H1 (cell line): ENCODE results near the gene TWSG1. TPM values are rescaled to one million over a fixed set of nuclear protein-coding genes. Genes with fewer than 3 reads are reported as not detected.

Experiments used
- CTCF ChIA-PET: fragments of 300-600 bp; sonication (Branson Sonifier 250); formaldehyde crosslinking; loops from one replicate; lab custom pipeline; 2021; ENCODE audit not compliant: partially characterized antibody; lab: Charles Lee
- POLR2A ChIA-PET: fragments of 300-600 bp; sonication (Branson Sonifier 250); formaldehyde crosslinking; loops from one replicate; lab custom pipeline; 2021; ENCODE audit warnings: inconsistent platforms; ENCODE audit not compliant: partially characterized antibody; lab: Charles Lee
- DNase-seq, 2 experiments: peaks; one replicate each; pipeline versions ENCODE4 v3.0.0 to v3.0.0-alpha.2; 2010 to 2022; ENCODE audit warnings: low spot score in 2 of 2, low read depth in 1 of 2, mixed read lengths in 1 of 2
- FAIRE-seq: peaks from 2 replicates; lab custom pipeline; 2011; peaks lifted over from hg19 to GRCh38; lab: Jason Lieb, UNC
- H2AFZ ChIP-seq: 2 replicates; pipeline ENCODE4 v1.8.1; 2012; ENCODE audit warnings: low read length, inconsistent platforms
- H2AK5ac ChIP-seq: 2 replicates; pipeline ENCODE4 v1.6.1; 2013; ENCODE audit warnings: low read depth, low read length
- H2BK120ac ChIP-seq: replicated peaks from 2 replicates; pipeline ENCODE3; 2013; ENCODE audit warnings: low read depth, low read length, inconsistent platforms
- H2BK12ac ChIP-seq: 2 replicates; pipeline ENCODE4 v1.6.1; 2013; ENCODE audit warnings: low read depth, low read length
- H2BK15ac ChIP-seq: 2 replicates; pipeline ENCODE4 v1.6.1; 2013; ENCODE audit warnings: low read length
- H2BK20ac ChIP-seq: 2 replicates; pipeline ENCODE4 v1.6.1; 2013; ENCODE audit warnings: low read length
- H2BK5ac ChIP-seq: 2 replicates; pipeline ENCODE4 v1.6.1; 2013; ENCODE audit warnings: low read depth, low read length
- H3K14ac ChIP-seq: 2 replicates; pipeline ENCODE4 v1.6.1; 2013; ENCODE audit warnings: inconsistent platforms; ENCODE audit not compliant: insufficient read length
- H3K18ac ChIP-seq: 2 replicates; pipeline ENCODE4 v1.6.1; 2013; ENCODE audit warnings: low read length; ENCODE audit errors: extremely low read depth
- H3K23ac ChIP-seq: 2 replicates; pipeline ENCODE4 v1.6.1; 2013; ENCODE audit warnings: inconsistent platforms; ENCODE audit not compliant: insufficient read length
- H3K23me2 ChIP-seq: 2 replicates; pipeline ENCODE4 v1.6.1; 2013; ENCODE audit warnings: low read depth, low read length
- H3K27ac ChIP-seq: 2 replicates; pipeline ENCODE4 v1.6.1; 2011; ENCODE audit warnings: low read depth, low read length, inconsistent platforms
- H3K27me3 ChIP-seq, 4 experiments: replicated peaks in 1 of 4; 1 replicate in 1 of 4; 2 replicates in 3 of 4; pipeline versions ENCODE4 v1.6.1 to v1.8.1; 2011 to 2013; ENCODE audit warnings: low read length in 3 of 4, mild to moderate bottlenecking in 3 of 4, inconsistent platforms in 2 of 4, mixed read lengths in 2 of 4, moderate library complexity in 1 of 4; ENCODE audit not compliant: control insufficient read depth in 3 of 4, insufficient read depth in 3 of 4; ENCODE audit errors: extremely low read depth in 1 of 4
- H3K36me3 ChIP-seq, 4 experiments: 2 replicates each; pipeline versions ENCODE4 v1.6.1 to v1.8.1; 2011 to 2013; ENCODE audit warnings: mild to moderate bottlenecking in 4 of 4, low read length in 3 of 4, moderate library complexity in 2 of 4, control low read depth in 1 of 4, inconsistent platforms in 1 of 4; ENCODE audit not compliant: insufficient read depth in 4 of 4, control insufficient read depth in 2 of 4
- H3K4ac ChIP-seq: replicated peaks from 2 replicates; pipeline ENCODE3; 2013; ENCODE audit warnings: low read length, low read depth, mixed read lengths, inconsistent platforms; ENCODE audit not compliant: insufficient read length
- H3K4me1 ChIP-seq, 4 experiments: replicated peaks in 1 of 4; 1 replicate in 1 of 4; 2 replicates in 3 of 4; pipeline versions ENCODE4 v1.6.1 to v1.8.1; 2011 to 2013; ENCODE audit warnings: low read length in 3 of 4, inconsistent platforms in 2 of 4, mixed read lengths in 1 of 4; ENCODE audit not compliant: insufficient read depth in 4 of 4, control insufficient read depth in 3 of 4
- H3K4me2 ChIP-seq, 2 experiments: 2 replicates each; pipeline versions ENCODE4 v1.6.1 to v1.8.1; 2011 to 2013; ENCODE audit warnings: low read depth in 2 of 2, low read length in 2 of 2, control low read depth in 1 of 2, inconsistent platforms in 1 of 2, mild to moderate bottlenecking in 1 of 2; ENCODE audit not compliant: insufficient read depth in 1 of 2
- H3K4me3 ChIP-seq, 4 experiments: fragments of 200-600, 300-600 bp in 1 of 4; sonication (generic), shearing (Covaris generic), sonication (Bioruptor Twin) in 1 of 4; 2 replicates each; pipeline versions ENCODE4 v1.5.1 to v1.8.1; 2011 to 2016; ENCODE audit warnings: low read length in 4 of 4, low read depth in 3 of 4, control low read depth in 2 of 4, inconsistent platforms in 2 of 4, mild to moderate bottlenecking in 2 of 4, mixed read lengths in 1 of 4, moderate library complexity in 1 of 4; ENCODE audit not compliant: insufficient read depth in 2 of 4; ENCODE audit errors: extremely low read depth in 1 of 4
- H3K56ac ChIP-seq: replicated peaks from 2 replicates; pipeline ENCODE3; 2013; ENCODE audit warnings: low read depth, mild to moderate bottlenecking, mixed read lengths, low read length, inconsistent platforms; ENCODE audit not compliant: insufficient read length
- H3K79me1 ChIP-seq: 2 replicates; pipeline ENCODE4 v1.6.1; 2013; ENCODE audit warnings: low read depth, low read length, control low read depth
- H3K79me2 ChIP-seq, 2 experiments: 2 replicates each; pipeline versions ENCODE4 v1.6.1 to v1.8.1; 2012 to 2013; ENCODE audit warnings: low read length in 2 of 2, mild to moderate bottlenecking in 2 of 2, inconsistent platforms in 1 of 2; ENCODE audit not compliant: insufficient read depth in 2 of 2, control insufficient read depth in 1 of 2
- H3K9ac ChIP-seq, 4 experiments: replicated peaks in 1 of 4; 1 replicate in 1 of 4; 2 replicates in 3 of 4; pipeline versions ENCODE4 v1.6.1 to v1.8.1; 2011 to 2013; ENCODE audit warnings: low read depth in 3 of 4, low read length in 3 of 4, control low read depth in 2 of 4, mild to moderate bottlenecking in 2 of 4, moderate library complexity in 2 of 4, inconsistent platforms in 1 of 4; ENCODE audit errors: extremely low read depth in 1 of 4
- H3K9me3 ChIP-seq, 2 experiments: 2 replicates each; pipeline versions ENCODE4 v1.6.1 to v1.8.1; 2012 to 2013; ENCODE audit warnings: mild to moderate bottlenecking in 2 of 2, moderate library complexity in 2 of 2, control low read depth in 1 of 2, inconsistent platforms in 1 of 2, low read depth in 1 of 2, low read length in 1 of 2, mixed read lengths in 1 of 2; ENCODE audit not compliant: insufficient read depth in 2 of 2
- H4K20me1 ChIP-seq, 2 experiments: replicated peaks in 1 of 2; 2 replicates each; pipeline versions ENCODE3 to v1.8.1; 2011 to 2013; ENCODE audit warnings: inconsistent platforms in 2 of 2, low read length in 2 of 2, mild to moderate bottlenecking in 1 of 2; ENCODE audit not compliant: insufficient read depth in 2 of 2, control insufficient read depth in 1 of 2
- H4K5ac ChIP-seq: 2 replicates; pipeline ENCODE4 v1.6.1; 2013; ENCODE audit warnings: low read length, low read depth, mixed read lengths, inconsistent platforms; ENCODE audit not compliant: insufficient read length
- H4K8ac ChIP-seq: 2 replicates; pipeline ENCODE4 v1.8.0; 2013; ENCODE audit warnings: mild to moderate bottlenecking, moderate library complexity, low read length, inconsistent platforms; ENCODE audit not compliant: insufficient read depth; ENCODE audit errors: extremely low read depth
- H4K91ac ChIP-seq: replicated peaks from 2 replicates; pipeline ENCODE3; 2013; ENCODE audit warnings: low read length, mixed read lengths, inconsistent platforms; ENCODE audit not compliant: insufficient read length
- BCL11A ChIP-seq, 2 experiments: IDR thresholded peaks; one replicate each; pipeline ENCODE4 v1.6.1; 2011; ENCODE audit warnings: low read depth in 2 of 2, low read length in 2 of 2, mild to moderate bottlenecking in 2 of 2
- BRCA1 ChIP-seq: IDR thresholded peaks from 2 replicates; pipeline ENCODE4 v1.6.1; 2012; ENCODE audit warnings: low read depth, low read length, improper control_type of control experiment
- EP300 ChIP-seq, 2 experiments: IDR thresholded peaks; 1 replicate in 1 of 2; 2 replicates in 1 of 2; pipeline ENCODE4 v1.6.1; 2011 to 2012; ENCODE audit warnings: low read depth in 2 of 2, low read length in 2 of 2, mild to moderate bottlenecking in 2 of 2, borderline replicate concordance in 1 of 2, inconsistent platforms in 1 of 2, moderate library complexity in 1 of 2
- JUND ChIP-seq: IDR thresholded peaks from 2 replicates; pipeline ENCODE4 v1.6.1; 2011; ENCODE audit warnings: mild to moderate bottlenecking, improper control_type of control experiment, low read length
- KDM4A ChIP-seq: IDR thresholded peaks from one replicate; pipeline ENCODE4 v1.7.1; 2012; ENCODE audit warnings: low read depth, mild to moderate bottlenecking, moderate library complexity, low read length, inconsistent platforms; ENCODE audit not compliant: severe bottlenecking
- MAFK ChIP-seq: IDR thresholded peaks from 2 replicates; pipeline ENCODE4 v1.6.1; 2012; ENCODE audit warnings: low read depth, mild to moderate bottlenecking, improper control_type of control experiment, low read length
- POU5F1 ChIP-seq: IDR thresholded peaks from 2 replicates; pipeline ENCODE4 v1.6.1; 2011; ENCODE audit warnings: low read depth, mild to moderate bottlenecking, low read length, moderate library complexity
- RNF2 ChIP-seq: fragments of 200-900, 300-1000 bp; sonication (generic); IDR thresholded peaks from 2 replicates; pipeline ENCODE4 v1.7.1; 2016; ENCODE audit warnings: borderline replicate concordance, low read depth, mild to moderate bottlenecking, antibody characterized with exemption, low read length; ENCODE audit not compliant: poor library complexity, severe bottlenecking; ENCODE audit errors: missing control alignments
- SIX5 ChIP-seq: IDR thresholded peaks from 2 replicates; pipeline ENCODE4 v1.6.1; 2011; ENCODE audit warnings: mild to moderate bottlenecking, low read depth, low read length
- SUZ12 ChIP-seq: fragments of 200-600 bp; sonication (generic); IDR thresholded peaks from 2 replicates; pipeline ENCODE4 v1.6.1; 2012; ENCODE audit warnings: mild to moderate bottlenecking, inconsistent platforms, low read length, moderate library complexity, mixed read lengths
- WGBS, 2 experiments: shearing (Covaris generic) in 1 of 2; methylation state at CpG; one replicate each; pipeline versions ENCODE4 v1.1.6 to v1.1.7; 2013 to 2015; ENCODE audit warnings: low lambda C conversion rate in 2 of 2, mixed read lengths in 2 of 2, inconsistent platforms in 1 of 2, low coverage in 1 of 2, missing lambda C conversion rate in 1 of 2; ENCODE audit not compliant: insufficient replicate concordance in 2 of 2, insufficient coverage in 1 of 2, insufficient read length in 1 of 2; ENCODE audit errors: extremely low coverage in 1 of 2, missing lambda C conversion rate in 1 of 2; 5-methylcytosine and 5-hydroxymethylcytosine counted together
- polyA plus RNA-seq, 7 experiments: library from polyadenylated mRNA; depleted of rRNA in 3 of 7; stranded (reverse) in 5 of 7; unstranded in 2 of 7; fragments of >200 nt in 5 of 7; fragments of 200-250 nt in 2 of 7; gene quantifications; 1 replicate in 5 of 7; 2 replicates in 1 of 7; 4 replicates in 1 of 7; pipeline versions ENCODE4 v1.2.1 to v1.2.3, GENCODE V29; 2011 to 2013; ENCODE audit warnings: missing spikeins in 2 of 7, mixed read lengths in 2 of 7
- total RNA-seq: library from RNA; stranded (reverse); fragmentation: NEBNext Ultra II Directional; extraction: Animal tissue kit (Norgen Biotek cat#: 25700); gene quantifications from 2 replicates; pipeline ENCODE4 v1.2.1, GENCODE V29; 2021
- TF ChIP-seq, protein P1 (sequence below), 3 experiments: IDR thresholded peaks; 1 replicate in 2 of 3; 2 replicates in 1 of 3; pipeline versions ENCODE4 v1.5.1 to v1.6.1; 2011; ENCODE audit warnings: low read length in 3 of 3, mild to moderate bottlenecking in 3 of 3, inconsistent platforms in 2 of 3, low read depth in 1 of 3, moderate library complexity in 1 of 3; ENCODE audit not compliant: insufficient read depth in 1 of 3; ENCODE audit errors: control extremely low read depth in 1 of 3

Gene TWSG1
- total and polyA plus RNA-seq, 2 of the 8 experiments (the other 6 are each of a cell fraction or from before 2014, with no cell fraction given): 11.8 to 19.8 TPM

DNA sequence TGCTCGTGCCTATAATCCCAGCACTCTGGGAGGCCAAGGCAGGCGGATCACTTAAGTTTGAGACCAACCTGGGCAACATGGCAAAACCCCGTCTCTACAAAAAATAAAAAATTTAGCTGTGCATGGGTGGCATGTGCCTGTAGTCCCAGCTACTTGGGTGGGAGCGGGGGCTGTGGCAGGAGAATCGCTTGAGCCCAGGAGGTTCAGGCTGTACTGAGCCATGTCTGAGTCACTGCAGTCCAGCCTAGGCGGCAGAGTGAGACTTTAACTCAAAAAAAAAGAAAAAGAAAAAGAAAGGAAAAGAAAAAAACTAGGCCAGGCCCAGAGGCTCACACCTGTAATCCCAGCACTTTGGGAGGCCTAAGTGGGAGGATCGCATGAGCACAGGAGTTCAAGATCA lies 30.8 kb downstream of the TWSG1 start:
- no peak overlapping the region for H3K27ac ChIP-seq
- TF ChIP-seq JUND (no peak), KDM4A (no peak), EP300 (IDR thresholded peaks at IDR 0.05; ENCODE audit: borderline replicate concordance in 1 of 2, low read depth in 2 of 2, low read length in 2 of 2) (no peak), SIX5 (no peak), BRCA1 (no peak), BCL11A (IDR thresholded peaks at IDR 0.05; ENCODE audit: low read depth in 2 of 2, low read length in 2 of 2) (no peak), RNF2 (no peak), POU5F1 (no peak), MAFK (no peak), SUZ12 (no peak)
- TF ChIP-seq, protein P1, sequence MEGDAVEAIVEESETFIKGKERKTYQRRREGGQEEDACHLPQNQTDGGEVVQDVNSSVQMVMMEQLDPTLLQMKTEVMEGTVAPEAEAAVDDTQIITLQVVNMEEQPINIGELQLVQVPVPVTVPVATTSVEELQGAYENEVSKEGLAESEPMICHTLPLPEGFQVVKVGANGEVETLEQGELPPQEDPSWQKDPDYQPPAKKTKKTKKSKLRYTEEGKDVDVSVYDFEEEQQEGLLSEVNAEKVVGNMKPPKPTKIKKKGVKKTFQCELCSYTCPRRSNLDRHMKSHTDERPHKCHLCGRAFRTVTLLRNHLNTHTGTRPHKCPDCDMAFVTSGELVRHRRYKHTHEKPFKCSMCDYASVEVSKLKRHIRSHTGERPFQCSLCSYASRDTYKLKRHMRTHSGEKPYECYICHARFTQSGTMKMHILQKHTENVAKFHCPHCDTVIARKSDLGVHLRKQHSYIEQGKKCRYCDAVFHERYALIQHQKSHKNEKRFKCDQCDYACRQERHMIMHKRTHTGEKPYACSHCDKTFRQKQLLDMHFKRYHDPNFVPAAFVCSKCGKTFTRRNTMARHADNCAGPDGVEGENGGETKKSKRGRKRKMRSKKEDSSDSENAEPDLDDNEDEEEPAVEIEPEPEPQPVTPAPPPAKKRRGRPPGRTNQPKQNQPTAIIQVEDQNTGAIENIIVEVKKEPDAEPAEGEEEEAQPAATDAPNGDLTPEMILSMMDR (IDR thresholded peaks at IDR 0.05; ENCODE audit: control extremely low read depth in 1 of 3, insufficient read depth in 1 of 3, low read depth in 1 of 3, low read length in 3 of 3): no peak

More for the DNA sequence above, 30.8 kb downstream of the TWSG1 start:
- no peak overlapping the region for H2BK12ac ChIP-seq
- H3K9ac ChIP-seq: no peak overlapping the region
- no peak overlapping the region for H3K56ac ChIP-seq
- no peak overlapping the region for H3K23ac ChIP-seq
- DNase-seq (no peak), FAIRE-seq (no peak)
- peaks cover 0 to 7% (median 1%) of the 10 kb centered on the region in 4 experiments; a peak in 2 of 8 replicates for H3K36me3 ChIP-seq
- 0 out of 2 replicates have a peak overlapping the region, but pooled peaks have one; percentile 19 for H2AK5ac ChIP-seq
- H3K4me2 ChIP-seq: no peak overlapping the region
- no peak overlapping the region for H2BK5ac ChIP-seq
- CTCF ChIA-PET: interaction anchor here (0.7 to 3.4 kb wide), 17 partner anchors 8 to 206 kb away, joined by 3 to 21 read pairs (median 4); no protein-coding TSS in a partner anchor
- POLR2A ChIA-PET: no interaction called here
- H3K23me2 ChIP-seq: no peaks in the 10 kb centered on the region
- H3K79me1 ChIP-seq: no peaks in the 10 kb centered on the region
- H3K14ac ChIP-seq: no peak overlapping the region
- H2BK20ac ChIP-seq: no peak overlapping the region
- no peak overlapping the region for H3K18ac ChIP-seq
- no peaks in the 10 kb centered on the region for H3K27me3 ChIP-seq
- H2BK15ac ChIP-seq: no peak overlapping the region
- H3K4ac ChIP-seq: no peak overlapping the region
- peaks cover 4 to 8% of the 10 kb centered on the region in 2 experiments; a peak in 3 of 4 replicates for H3K9me3 ChIP-seq
- H2AFZ ChIP-seq: no peak overlapping the region
- H4K91ac ChIP-seq: no peak overlapping the region
- H3K4me1 ChIP-seq: peaks cover 0 to 7% (median 1%) of the 10 kb centered on the region in 4 experiments; a peak in 3 of 7 replicates
- WGBS, 2 experiments: 92% methylated on average over 6 of the region's 7 CpGs; no CpG with 5 or more reads in 1 of the 2 experiments
- no peak overlapping the region for H3K4me3 ChIP-seq
- H4K20me1 ChIP-seq: no peaks in the 10 kb centered on the region
- H3K79me2 ChIP-seq: no peaks in the 10 kb centered on the region
- no peak overlapping the region for H4K8ac ChIP-seq
- H4K5ac ChIP-seq: no peak overlapping the region
- H2BK120ac ChIP-seq: no peak overlapping the region
